ENCODE measurements around the gene ERGIC1.

- TF ChIP-seq POLR2A (IDR thresholded peaks at IDR 0.05) (peak in 1 of 2 donors; percentile 16), CTCF (IDR thresholded peaks at IDR 0.05 in 4 of 5, conservative IDR thresholded peaks at IDR 0.05 in 1 of 5) (no peak)
These were observed 12.2 kb downstream of the ERGIC1 start for GRCh38 chr5:172846249-172846648.
